HG02610 (cell line): ENCODE measurements around the gene PRUNE2.
"Not testable (repeated sequence)": the region's sequence is repeated elsewhere in the genome, so short reads cannot be mapped to it uniquely, and the experiment has no call there.

Source experiments
- ATAC-seq: cut with Tn5 transposase; IDR thresholded peaks from one replicate; pipeline ENCODE4 v1.9.1; 2021; ENCODE audit warnings: mild to moderate bottlenecking, moderate library complexity; ENCODE audit not compliant: unreplicated experiment

PRUNE2 gene

DNA sequence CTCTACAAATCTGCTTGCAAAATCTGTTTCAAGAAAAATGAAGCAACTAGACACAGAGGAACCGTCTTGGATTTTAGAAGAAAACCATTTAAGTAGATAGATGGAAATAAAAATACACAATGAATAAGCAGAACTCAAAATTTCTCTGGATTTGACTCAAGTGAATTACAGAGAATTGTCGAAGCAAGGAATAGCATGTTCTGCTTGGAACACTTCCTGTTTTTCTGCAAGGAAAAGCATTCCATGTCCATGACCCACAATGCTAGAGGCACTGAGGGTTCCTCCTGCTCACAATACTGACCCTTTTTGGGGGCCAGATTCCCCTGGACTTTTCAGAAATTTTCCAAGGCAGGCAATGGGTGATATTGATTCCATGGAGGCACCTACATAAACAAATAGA is 29.8 kb downstream of the PRUNE2 start:
- no peak for ATAC-seq

GRCh38 chr9:76873821-76874220 is 32.1 kb downstream of the PRUNE2 start:
- no peak for ATAC-seq

GRCh38 chr9:76873056-76873792 is 32.7 kb downstream of the PRUNE2 start:
- no peak for ATAC-seq

GRCh38 chr9:76868897-76869296 is 37.0 kb downstream of the PRUNE2 start:
- no peak for ATAC-seq

GRCh38 chr9:76866689-76867088 is 39.2 kb downstream of the PRUNE2 start:
- no peak for ATAC-seq

DNA sequence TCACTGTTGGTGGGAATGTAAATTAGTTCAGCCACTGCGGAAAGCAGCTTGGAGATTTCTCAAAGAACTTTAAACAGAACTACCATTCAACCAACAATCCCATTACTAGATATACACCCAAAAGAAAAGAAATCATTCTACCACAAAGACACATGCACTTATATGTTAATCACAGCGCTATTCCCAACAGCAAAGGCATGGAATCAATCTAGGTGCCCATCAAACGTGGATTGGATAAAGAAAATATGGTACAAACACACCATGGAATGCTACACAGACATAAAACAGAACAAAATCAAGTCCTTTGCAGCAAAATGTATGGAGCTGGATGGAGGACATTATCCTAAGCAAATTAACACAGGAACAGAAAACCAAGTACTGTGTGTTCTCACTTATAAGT is 42.1 kb downstream of the PRUNE2 start:
- no peak for ATAC-seq

GRCh38 chr9:76859860-76860259 is 46.1 kb downstream of the PRUNE2 start:
- ATAC-seq = no peak

DNA sequence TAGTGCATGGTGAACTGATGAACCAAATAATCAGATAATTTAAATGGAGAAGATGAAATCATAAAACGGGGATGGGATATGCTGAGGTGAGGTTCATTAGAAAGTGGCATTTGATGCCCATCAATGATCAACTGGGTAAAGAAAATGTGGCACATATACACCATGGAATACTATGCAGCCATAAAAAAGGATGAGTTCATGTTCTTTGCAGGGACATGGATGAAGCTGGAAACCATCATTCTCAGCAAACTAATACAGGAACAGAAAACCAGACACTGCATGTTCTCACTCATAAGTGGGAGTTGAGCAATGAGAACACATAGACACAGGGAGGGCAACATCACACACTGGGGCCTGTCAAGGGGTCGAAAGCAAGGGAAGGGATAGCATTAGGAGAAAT is 47.7 kb downstream of the PRUNE2 start:
- not testable (repeated sequence) for ATAC-seq

DNA sequence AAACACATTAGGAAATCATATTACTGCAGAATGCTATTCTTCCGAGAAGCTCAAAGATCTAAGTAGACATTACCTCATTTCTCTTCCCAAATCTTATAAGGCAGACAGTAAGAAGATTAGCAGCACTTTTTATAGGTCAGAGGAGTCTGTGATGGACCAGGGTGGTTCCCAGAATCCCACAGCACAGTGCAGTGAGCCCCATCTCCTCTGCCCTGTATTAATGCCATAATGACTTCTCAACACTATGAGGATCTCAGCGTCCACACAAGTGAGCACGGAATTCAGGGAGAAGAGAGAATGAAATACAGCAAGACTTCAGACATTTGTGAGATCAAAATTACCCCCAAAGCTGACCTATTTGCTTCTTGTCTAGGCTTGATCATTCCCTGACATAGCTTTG is 49.9 kb downstream of the PRUNE2 start:
- no peak for ATAC-seq

- ATAC-seq = no peak
Measured at GRCh38 chr9:76855015-76855414, 50.9 kb downstream of the PRUNE2 start.

- ATAC-seq = no peak
Measured at GRCh38 chr9:76852026-76852425, 53.9 kb downstream of the PRUNE2 start.

DNA sequence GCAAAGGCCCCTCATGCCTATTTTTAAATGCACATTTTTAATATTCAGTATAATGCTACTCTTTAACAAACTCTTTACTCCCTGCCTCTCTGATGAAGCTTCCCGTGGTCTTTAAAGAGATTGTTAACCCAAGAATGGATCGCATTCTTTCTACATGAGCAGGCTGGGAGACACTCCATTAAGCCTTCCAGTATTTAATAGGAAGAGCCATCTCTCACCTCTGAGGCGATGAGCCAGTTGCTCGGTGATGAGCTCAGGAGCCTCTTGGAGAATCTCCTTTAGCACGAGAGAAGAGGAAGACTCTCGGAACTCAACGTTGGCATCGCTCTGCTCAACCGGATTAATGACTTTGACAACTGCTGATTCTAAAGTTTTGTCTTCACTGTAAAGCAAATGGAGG is 59.6 kb downstream of the PRUNE2 start:
- ATAC-seq = no peak

DNA sequence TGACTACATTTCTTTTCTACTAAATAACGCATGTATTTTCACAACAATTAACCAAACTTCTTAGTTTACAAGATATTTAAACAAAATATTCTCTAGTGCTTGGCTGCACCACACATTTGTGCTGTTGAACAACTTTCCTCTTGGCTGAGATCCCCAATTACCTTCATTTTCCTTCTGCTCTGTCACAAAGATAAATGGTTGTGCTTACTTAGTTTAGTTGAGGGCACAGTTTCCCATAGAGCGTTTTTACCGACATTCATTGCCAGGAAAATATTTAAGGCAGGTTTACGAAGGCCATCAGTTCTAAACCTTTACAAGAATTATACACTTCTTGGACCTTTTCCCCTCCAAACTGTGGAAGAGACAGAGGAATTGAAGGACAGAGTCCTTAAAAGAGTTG is 60.7 kb downstream of the PRUNE2 start:
- ATAC-seq = no peak

- no peak for ATAC-seq
Measured at GRCh38 chr9:76835571-76836283, 70.2 kb downstream of the PRUNE2 start.

- no peak for ATAC-seq
Measured at GRCh38 chr9:76828447-76828846, 77.5 kb downstream of the PRUNE2 start.

DNA sequence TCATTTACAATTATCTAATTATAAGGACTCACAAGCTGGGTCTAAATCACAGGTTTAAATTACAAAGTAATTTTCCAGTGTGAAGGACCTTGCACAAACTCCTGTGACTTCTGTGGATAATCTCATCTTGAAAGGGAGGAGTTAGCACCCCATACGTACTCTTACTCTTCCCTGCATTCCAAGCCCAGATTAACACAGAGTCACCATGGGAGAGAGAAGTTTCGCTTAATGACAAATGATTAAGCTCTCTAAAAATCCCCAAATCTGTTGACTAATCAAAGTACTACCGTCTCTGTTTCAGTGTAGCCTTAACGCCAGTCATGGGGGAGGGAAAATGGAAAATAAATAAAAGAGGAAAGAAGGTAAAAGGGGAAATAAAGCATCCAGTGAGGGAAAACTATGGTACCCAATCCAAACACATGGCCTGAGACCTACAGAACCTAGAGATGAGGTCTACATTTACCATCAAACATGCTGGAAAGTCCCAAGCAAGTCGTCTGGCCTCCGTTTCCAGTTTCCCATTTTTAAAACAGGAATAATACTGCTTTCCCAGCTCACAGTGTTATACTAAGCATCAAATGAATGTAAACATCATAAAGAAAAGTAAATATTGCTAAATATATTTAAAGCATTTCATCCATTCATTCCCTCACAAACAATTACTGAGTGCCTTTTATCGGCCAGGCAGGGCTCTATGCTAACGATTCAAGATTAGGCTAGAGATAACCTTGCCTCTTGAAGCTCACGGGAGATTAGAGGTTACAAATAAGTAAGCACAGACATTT is 78.4 kb downstream of the PRUNE2 start:
- ATAC-seq = no peak

GRCh38 chr9:76820431-76820830 is 85.5 kb downstream of the PRUNE2 start:
- ATAC-seq = no peak

DNA sequence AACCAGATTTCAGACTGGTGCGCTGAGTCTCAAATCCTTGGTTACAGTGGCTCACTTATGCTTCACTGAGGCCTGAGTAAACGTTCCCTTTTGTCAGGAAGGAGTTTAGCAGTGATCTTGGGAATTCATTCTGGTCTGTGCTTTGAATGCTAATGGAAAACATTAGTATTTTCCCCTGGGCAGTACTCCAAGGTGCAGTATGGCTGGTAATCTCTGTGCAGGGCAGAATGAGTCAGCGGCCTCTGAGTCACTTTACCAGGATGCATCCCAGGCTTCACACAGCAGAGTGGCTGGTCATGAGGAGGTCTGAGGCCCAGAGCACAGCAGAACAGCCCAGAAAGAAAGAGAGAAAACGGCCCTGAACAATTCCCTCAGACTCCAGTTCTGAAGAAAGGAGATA is 87.6 kb downstream of the PRUNE2 start:
- ATAC-seq = no peak

- no peak for ATAC-seq
Measured at GRCh38 chr9:76817489-76817888, 88.4 kb downstream of the PRUNE2 start.

DNA sequence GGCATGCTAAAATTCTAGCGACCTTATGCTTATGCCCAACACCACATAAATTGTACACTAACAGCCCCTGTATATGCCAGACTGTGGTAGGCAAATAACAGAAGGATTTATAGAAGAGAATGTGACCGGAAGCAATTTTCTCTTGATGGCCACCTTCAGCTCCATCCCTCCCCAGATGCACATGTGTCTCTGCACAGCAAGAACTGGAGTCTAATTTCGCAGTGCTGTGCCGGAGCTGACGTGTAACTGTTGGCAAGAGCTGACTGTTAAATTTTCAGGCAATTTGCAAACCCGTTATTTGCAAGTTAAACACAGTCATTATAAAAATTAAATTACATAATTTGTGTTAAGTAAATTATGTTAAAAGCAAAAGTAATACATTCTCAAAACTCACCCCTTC is 93.3 kb downstream of the PRUNE2 start:
- no peak for ATAC-seq

- peak; percentile 66 for ATAC-seq
Measured at GRCh38 chr9:76810377-76810957, 95.4 kb downstream of the PRUNE2 start.
